ENCODE results near the gene SSRP1. TPM values are rescaled to one million over a fixed set of nuclear protein-coding genes. Genes with fewer than 3 reads are reported as not detected.
A peak's percentile ranks its signal among the peaks of the same experiment; 100 is the strongest.

Gene SSRP1
- polyA plus RNA-seq, 4 donors: 32.4 to 95.4 (median 63.7) TPM

DNA sequence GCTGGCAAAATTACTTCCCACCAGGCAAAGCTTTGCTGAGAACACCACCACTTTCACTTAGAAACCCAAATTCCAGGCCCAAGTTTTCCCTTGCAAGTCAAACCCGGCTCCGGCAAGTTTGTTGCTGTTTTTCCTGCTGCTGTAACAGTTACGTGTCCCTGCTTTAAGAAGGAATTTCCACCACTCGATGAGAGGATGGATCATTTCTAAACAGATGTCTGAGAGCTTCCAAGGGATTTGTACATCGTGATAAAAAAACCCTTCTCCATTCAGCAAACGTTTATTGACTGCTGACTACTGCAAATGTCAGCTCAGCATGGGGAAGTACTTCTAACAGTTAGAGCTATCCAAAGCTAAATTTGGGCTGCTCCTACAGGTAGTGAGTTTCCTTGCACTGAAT lies 22.2 kb upstream of the SSRP1 start:
- Histone ChIP-seq H3K27ac (ENCODE audit: low read depth in 1 of 3, low read length in 2 of 3) (no peak overlapping the region), H3K36me3 (ENCODE audit: control insufficient read depth in 3 of 3, insufficient read depth in 2 of 3, low read depth in 1 of 3, low read length in 3 of 3) (no peaks in the 10 kb centered on the region), H3K4me3 (ENCODE audit: low read depth in 1 of 3, low read length in 3 of 3) (no peak overlapping the region), H3K4me1 (ENCODE audit: control insufficient read depth in 3 of 3, insufficient read depth in 2 of 3, low read depth in 1 of 3, low read length in 2 of 3) (no peaks in the 10 kb centered on the region), H3K9me3 (ENCODE audit: control insufficient read depth in 2 of 2, insufficient read depth in 1 of 2, low read depth in 1 of 2, low read length in 1 of 2) (no peaks in the 10 kb centered on the region), H3K27me3 (ENCODE audit: control insufficient read depth in 3 of 3, insufficient read depth in 3 of 3, low read length in 3 of 3) (no peaks in the 10 kb centered on the region)
- FAIRE-seq: no peak
- no peak for DNase-seq
- 44 to 54% (median 53%) methylated on average over 6 of the region's 6 CpGs for WGBS, 3 donors

DNA sequence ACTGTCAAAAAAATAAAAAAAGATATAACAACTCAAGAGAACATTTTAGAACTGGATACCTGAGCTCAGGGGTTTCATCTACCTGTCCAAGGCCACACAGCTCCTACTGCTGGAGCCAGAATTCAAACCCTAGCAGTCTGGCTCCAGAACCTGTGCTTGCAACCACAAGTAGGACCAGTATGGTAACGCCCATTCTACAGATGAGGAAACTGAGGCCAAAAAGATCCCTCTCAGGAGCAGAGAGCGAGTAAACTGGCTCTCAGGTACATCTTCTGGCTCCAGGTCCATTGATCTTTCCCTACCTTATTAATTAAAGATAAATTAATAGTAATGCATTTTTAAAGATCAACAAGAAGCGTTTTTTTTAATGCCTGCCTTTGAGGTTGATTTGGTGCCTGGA lies 21.6 kb upstream of the SSRP1 start:
- H3K27me3 ChIP-seq (ENCODE audit: control insufficient read depth in 3 of 3, insufficient read depth in 3 of 3, low read length in 3 of 3): no peaks in the 10 kb centered on the region
- no peak overlapping the region for H3K4me3 ChIP-seq (ENCODE audit: low read depth in 1 of 3, low read length in 3 of 3)
- WGBS, 3 donors: 83 to 86% (median 84%) methylated on average over 3 of the region's 3 CpGs
- DNase-seq (no peak), FAIRE-seq (no peak)
- H3K4me1 ChIP-seq (ENCODE audit: control insufficient read depth in 3 of 3, insufficient read depth in 2 of 3, low read depth in 1 of 3, low read length in 2 of 3): no peaks in the 10 kb centered on the region
- H3K27ac ChIP-seq (ENCODE audit: low read depth in 1 of 3, low read length in 2 of 3): no peak overlapping the region
- H3K9me3 ChIP-seq (ENCODE audit: control insufficient read depth in 2 of 2, insufficient read depth in 1 of 2, low read depth in 1 of 2, low read length in 1 of 2): no peaks in the 10 kb centered on the region
- no peaks in the 10 kb centered on the region for H3K36me3 ChIP-seq (ENCODE audit: control insufficient read depth in 3 of 3, insufficient read depth in 2 of 3, low read depth in 1 of 3, low read length in 3 of 3)

DNA sequence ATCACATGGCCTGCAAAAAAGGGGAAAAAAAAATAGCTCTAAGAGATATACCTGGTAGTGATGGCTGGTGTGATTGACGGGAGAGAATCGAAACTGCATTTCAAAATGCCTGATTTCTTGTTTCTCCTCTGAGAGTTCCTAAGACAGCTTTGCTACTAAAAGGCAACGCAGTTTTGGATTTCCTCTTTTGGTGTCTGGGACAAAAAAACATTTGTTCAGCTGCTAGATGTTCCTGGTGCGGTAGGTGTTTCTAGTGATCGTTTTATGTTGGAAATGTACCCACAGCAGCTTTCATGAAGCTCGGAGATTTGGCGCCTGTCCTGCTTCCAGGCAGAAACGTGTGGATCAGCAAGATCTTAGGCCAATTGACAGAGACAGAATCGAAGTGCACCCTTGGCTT lies 20.6 kb upstream of the SSRP1 start:
- no peaks in the 10 kb centered on the region for H3K9me3 ChIP-seq (ENCODE audit: control insufficient read depth in 2 of 2, insufficient read depth in 1 of 2, low read depth in 1 of 2, low read length in 1 of 2)
- no peaks in the 10 kb centered on the region for H3K27me3 ChIP-seq (ENCODE audit: control insufficient read depth in 3 of 3, insufficient read depth in 3 of 3, low read length in 3 of 3)
- WGBS, 3 donors: 58 to 71% (median 64%) methylated on average over 9 of the region's 9 CpGs
- H3K27ac ChIP-seq (ENCODE audit: low read depth in 1 of 3, low read length in 2 of 3): no peak overlapping the region
- no peaks in the 10 kb centered on the region for H3K36me3 ChIP-seq (ENCODE audit: control insufficient read depth in 3 of 3, insufficient read depth in 2 of 3, low read depth in 1 of 3, low read length in 3 of 3)
- FAIRE-seq (no peak), DNase-seq (no peak)
- H3K4me1 ChIP-seq (ENCODE audit: control insufficient read depth in 3 of 3, insufficient read depth in 2 of 3, low read depth in 1 of 3, low read length in 2 of 3): no peaks in the 10 kb centered on the region
- no peak overlapping the region for H3K4me3 ChIP-seq (ENCODE audit: low read depth in 1 of 3, low read length in 3 of 3)

DNA sequence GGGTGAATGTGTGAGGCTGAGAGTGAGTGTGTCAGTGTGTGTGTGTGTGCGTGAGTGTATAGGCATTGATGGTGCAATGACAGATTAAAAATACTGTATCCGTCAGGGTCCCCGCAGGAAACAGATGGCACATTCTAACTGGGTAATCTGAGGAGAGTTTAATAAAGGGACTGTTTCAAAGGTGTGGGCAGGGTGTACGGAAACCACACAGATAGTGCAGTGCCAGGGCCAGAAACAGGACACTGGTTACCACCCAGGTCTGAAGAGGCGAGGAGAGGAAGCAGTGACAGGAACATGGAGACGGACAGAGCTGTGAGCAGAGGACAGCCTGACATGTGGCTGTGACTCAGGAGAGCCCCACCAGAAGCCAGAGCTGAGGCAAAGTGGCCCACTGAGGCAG lies 19.0 kb upstream of the SSRP1 start:
- DNase-seq (no peak), FAIRE-seq (no peak)
- WGBS, 3 donors: 76 to 91% (median 81%) methylated on average over 6 of the region's 6 CpGs

DNA sequence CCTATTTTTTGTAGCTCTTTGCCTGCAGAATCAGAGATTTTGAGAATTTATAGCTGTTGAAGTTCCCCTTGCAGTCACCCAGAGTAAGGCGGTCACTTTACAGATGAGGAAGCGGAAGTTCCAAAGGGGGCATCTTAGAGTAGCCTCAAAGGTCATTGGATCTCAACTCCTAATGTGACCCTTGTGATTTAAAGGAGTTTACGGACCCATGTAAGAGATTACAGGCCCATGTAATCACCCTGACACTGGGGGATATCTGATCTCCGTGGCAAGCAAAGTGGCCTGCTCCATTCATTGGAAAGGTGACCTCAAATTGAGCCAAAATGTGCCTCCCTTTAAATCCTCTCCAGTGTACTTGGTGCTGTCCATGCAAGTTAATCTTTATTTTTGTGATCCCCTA lies 18.2 kb upstream of the SSRP1 start:
- FAIRE-seq (no peak), DNase-seq (no peak)
- Histone ChIP-seq H3K4me1 (ENCODE audit: control insufficient read depth in 3 of 3, insufficient read depth in 2 of 3, low read depth in 1 of 3, low read length in 2 of 3) (no peaks in the 10 kb centered on the region), H3K27ac (ENCODE audit: low read depth in 1 of 3, low read length in 2 of 3) (no peak overlapping the region), H3K9me3 (ENCODE audit: control insufficient read depth in 2 of 2, insufficient read depth in 1 of 2, low read depth in 1 of 2, low read length in 1 of 2) (peaks cover 0 to 6% of the 10 kb centered on the region in 2 donors), H3K27me3 (ENCODE audit: control insufficient read depth in 3 of 3, insufficient read depth in 3 of 3, low read length in 3 of 3) (no peaks in the 10 kb centered on the region), H3K4me3 (ENCODE audit: low read depth in 1 of 3, low read length in 3 of 3) (no peak overlapping the region), H3K36me3 (ENCODE audit: control insufficient read depth in 3 of 3, insufficient read depth in 2 of 3, low read depth in 1 of 3, low read length in 3 of 3) (no peaks in the 10 kb centered on the region)
- WGBS, 3 donors: 75 to 79% (median 76%) methylated on average over 4 of the region's 4 CpGs

More for the DNA sequence above, 19.0 kb upstream of the SSRP1 start:
- Histone ChIP-seq H3K4me1 (ENCODE audit: control insufficient read depth in 3 of 3, insufficient read depth in 2 of 3, low read depth in 1 of 3, low read length in 2 of 3) (no peaks in the 10 kb centered on the region), H3K4me3 (ENCODE audit: low read depth in 1 of 3, low read length in 3 of 3) (no peak overlapping the region), H3K27ac (ENCODE audit: low read depth in 1 of 3, low read length in 2 of 3) (no peak overlapping the region), H3K36me3 (ENCODE audit: control insufficient read depth in 3 of 3, insufficient read depth in 2 of 3, low read depth in 1 of 3, low read length in 3 of 3) (no peaks in the 10 kb centered on the region), H3K9me3 (ENCODE audit: control insufficient read depth in 2 of 2, insufficient read depth in 1 of 2, low read depth in 1 of 2, low read length in 1 of 2) (peaks cover 0 to 6% of the 10 kb centered on the region in 2 donors), H3K27me3 (ENCODE audit: control insufficient read depth in 3 of 3, insufficient read depth in 3 of 3, low read length in 3 of 3) (no peaks in the 10 kb centered on the region)

DNA sequence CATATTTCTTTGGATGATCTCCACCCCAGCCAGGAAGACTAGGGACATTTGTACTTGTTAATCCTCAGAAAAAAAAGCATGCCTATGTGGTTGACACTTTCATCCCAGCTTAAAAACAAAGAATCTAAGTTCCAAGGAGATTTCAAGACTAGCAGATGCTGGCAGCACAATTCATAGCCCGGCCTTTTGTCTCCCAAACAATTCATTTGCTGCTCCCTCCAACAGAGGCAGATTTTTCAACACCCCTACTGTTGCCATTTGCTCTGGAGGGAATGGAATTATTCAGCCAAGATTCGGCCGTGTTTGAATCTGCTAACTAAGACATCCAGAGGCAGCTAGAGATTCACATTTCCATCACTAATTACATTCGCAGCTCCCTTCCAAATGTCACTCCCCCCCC lies 17.8 kb upstream of the SSRP1 start:
- DNase-seq (no peak), FAIRE-seq (no peak)
- H3K4me1 ChIP-seq (ENCODE audit: control insufficient read depth in 3 of 3, insufficient read depth in 2 of 3, low read depth in 1 of 3, low read length in 2 of 3): no peaks in the 10 kb centered on the region
- WGBS, 3 donors: 55 to 72% (median 71%) methylated on average over 4 of the region's 4 CpGs
- H3K36me3 ChIP-seq (ENCODE audit: control insufficient read depth in 3 of 3, insufficient read depth in 2 of 3, low read depth in 1 of 3, low read length in 3 of 3): no peaks in the 10 kb centered on the region
- peaks cover 0 to 6% of the 10 kb centered on the region in 2 donors for H3K9me3 ChIP-seq (ENCODE audit: control insufficient read depth in 2 of 2, insufficient read depth in 1 of 2, low read depth in 1 of 2, low read length in 1 of 2)
- H3K27ac ChIP-seq (ENCODE audit: low read depth in 1 of 3, low read length in 2 of 3): no peak overlapping the region
- no peaks in the 10 kb centered on the region for H3K27me3 ChIP-seq (ENCODE audit: control insufficient read depth in 3 of 3, insufficient read depth in 3 of 3, low read length in 3 of 3)
- H3K4me3 ChIP-seq (ENCODE audit: low read depth in 1 of 3, low read length in 3 of 3): no peak overlapping the region

DNA sequence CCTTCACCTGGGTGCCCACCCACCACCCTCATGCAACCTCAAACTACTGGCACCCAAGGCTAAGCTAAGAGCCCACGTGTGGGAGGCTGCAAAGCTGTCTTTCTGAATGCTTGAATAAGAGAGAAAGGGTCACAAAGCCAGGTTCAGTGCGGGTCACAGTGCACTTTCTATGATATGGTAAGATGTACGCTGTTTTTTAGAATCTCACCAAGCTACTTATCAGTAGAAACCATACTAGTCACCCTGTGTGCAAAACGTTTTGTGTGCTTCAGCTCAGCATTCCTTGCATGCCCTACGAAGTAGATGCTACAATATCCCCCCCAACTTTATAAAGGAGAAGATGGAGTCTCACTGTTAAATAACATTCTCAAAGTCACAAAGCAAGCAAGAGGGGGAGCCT lies 17.3 kb upstream of the SSRP1 start:
- Histone ChIP-seq H3K4me1 (ENCODE audit: control insufficient read depth in 3 of 3, insufficient read depth in 2 of 3, low read depth in 1 of 3, low read length in 2 of 3) (no peaks in the 10 kb centered on the region), H3K36me3 (ENCODE audit: control insufficient read depth in 3 of 3, insufficient read depth in 2 of 3, low read depth in 1 of 3, low read length in 3 of 3) (no peaks in the 10 kb centered on the region), H3K4me3 (ENCODE audit: low read depth in 1 of 3, low read length in 3 of 3) (no peak overlapping the region), H3K27me3 (ENCODE audit: control insufficient read depth in 3 of 3, insufficient read depth in 3 of 3, low read length in 3 of 3) (no peaks in the 10 kb centered on the region), H3K27ac (ENCODE audit: low read depth in 1 of 3, low read length in 2 of 3) (no peak overlapping the region), H3K9me3 (ENCODE audit: control insufficient read depth in 2 of 2, insufficient read depth in 1 of 2, low read depth in 1 of 2, low read length in 1 of 2) (peaks cover 0 to 6% of the 10 kb centered on the region in 2 donors)
- DNase-seq (no peak), FAIRE-seq (no peak)
- 54 to 65% (median 62%) methylated on average over 5 of the region's 5 CpGs for WGBS, 3 donors

DNA sequence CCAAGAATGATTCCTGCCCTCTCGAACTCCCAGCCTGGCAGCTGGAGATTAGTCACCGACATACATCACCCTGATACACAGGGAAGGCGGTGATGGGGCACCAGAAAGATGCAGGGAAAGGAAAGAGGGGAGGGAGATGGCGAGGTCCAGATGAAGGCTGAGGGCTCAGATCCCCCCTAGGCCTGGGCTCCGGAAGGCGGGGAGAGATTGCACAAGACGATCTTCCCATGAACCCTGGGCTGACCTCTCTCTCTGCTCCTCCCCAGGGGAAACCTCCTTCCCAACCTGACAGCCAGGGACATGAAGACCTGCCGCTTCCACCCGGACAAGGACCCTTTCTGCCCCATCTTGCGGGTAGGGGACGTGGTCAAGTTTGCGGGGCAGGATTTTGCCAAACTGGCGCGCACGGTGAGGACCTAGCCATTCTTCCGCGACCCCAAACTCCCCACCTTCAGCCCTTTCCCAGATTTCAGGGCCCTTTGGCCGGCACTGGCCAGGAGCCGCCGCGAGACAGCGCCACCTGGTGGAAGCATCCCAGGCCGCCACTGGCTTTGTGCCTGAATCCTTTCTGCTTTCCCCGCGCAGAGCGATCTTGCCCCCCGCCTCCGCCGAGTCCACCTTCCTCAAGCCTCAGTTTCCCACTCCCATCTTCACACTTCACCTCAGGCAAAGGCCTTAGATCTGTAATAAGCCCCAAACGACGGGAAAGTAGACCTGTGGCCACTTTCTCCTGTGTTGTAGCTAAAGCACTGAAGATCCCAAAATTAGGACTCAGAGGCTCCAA lies 14.0 kb upstream of the SSRP1 start:
- Histone ChIP-seq H3K36me3 (ENCODE audit: control insufficient read depth in 3 of 3, insufficient read depth in 2 of 3, low read depth in 1 of 3, low read length in 3 of 3) (no peaks in the 10 kb centered on the region), H3K27ac (ENCODE audit: low read depth in 1 of 3, low read length in 2 of 3) (no peak overlapping the region), H3K4me1 (ENCODE audit: control insufficient read depth in 3 of 3, insufficient read depth in 2 of 3, low read depth in 1 of 3, low read length in 2 of 3) (no peaks in the 10 kb centered on the region), H3K27me3 (ENCODE audit: control insufficient read depth in 3 of 3, insufficient read depth in 3 of 3, low read length in 3 of 3) (no peaks in the 10 kb centered on the region), H3K9me3 (ENCODE audit: control insufficient read depth in 2 of 2, insufficient read depth in 1 of 2, low read depth in 1 of 2, low read length in 1 of 2) (peaks cover 0 to 6% of the 10 kb centered on the region in 2 donors), H3K4me3 (ENCODE audit: low read depth in 1 of 3, low read length in 3 of 3) (no peak overlapping the region)
- FAIRE-seq (no peak), DNase-seq (peak; percentile 33 to 71)
- WGBS, 3 donors: 18 to 26% (median 26%) methylated on average over 30 to 31 of the region's 31 CpGs

Measured in small intestine (tissue), 7 donors.